ENCODE data around the gene AP5S1. TPM values are rescaled to one million over a fixed set of nuclear protein-coding genes. Genes with fewer than 3 reads are reported as not detected.

Gene AP5S1
- total RNA-seq, 6 experiments from 2014 or later = 17.7 to 21.7 (median 19.4) TPM

DNA sequence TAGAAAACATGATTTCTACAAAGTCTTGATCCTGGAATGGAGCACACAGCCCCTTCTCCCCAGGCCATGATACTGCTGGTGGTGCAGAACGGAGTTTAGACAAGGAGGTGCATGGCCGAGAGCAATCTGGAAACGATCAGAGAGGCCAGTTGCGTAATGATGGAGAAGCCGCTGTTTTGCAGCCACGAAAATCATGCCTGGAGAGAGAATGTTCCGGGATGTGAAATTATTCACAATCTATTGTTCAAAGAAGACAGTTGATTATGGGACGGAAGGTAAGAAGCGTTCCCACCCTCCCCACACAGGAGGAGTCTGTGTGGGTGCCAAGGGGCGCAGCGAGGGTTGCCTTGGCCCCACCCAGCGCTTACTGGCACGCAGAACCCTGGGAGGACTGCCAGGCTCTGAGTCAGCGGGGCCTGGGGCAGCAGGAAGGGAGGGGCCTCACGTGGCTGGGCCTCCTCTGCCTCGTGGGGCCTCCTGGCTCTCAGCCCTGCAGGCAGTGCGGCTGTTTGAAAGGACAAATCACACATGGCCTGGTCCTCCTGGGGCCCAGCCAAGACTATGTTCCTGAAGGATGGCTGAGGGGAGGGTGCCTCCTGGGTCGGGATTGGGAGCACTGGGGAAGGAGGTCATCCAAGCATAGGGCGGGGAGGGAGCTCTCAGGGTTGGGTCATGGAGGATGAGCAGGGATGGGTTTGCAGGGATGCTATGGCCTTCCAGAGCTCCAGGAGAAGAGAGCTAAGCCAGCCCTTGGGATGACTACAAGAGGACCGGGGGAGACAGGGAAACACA lies 8.7 kb upstream of the AP5S1 start:
- H3K4me3 Mint-ChIP-seq = peak overlapping the region; percentile 90
- peaks cover 7% of the 10 kb centered on the region; the same call in 1 of the 2 replicates for H3K27me3 Mint-ChIP-seq (ENCODE audit: insufficient read depth)
- peak overlapping the region; percentile 99 for H3K27ac Mint-ChIP-seq
- DNase-seq = peak; percentile 98
- peaks cover 55% of the 10 kb centered on the region for H3K4me1 Mint-ChIP-seq (ENCODE audit: low read depth)
- TF ChIP-seq, protein P1, sequence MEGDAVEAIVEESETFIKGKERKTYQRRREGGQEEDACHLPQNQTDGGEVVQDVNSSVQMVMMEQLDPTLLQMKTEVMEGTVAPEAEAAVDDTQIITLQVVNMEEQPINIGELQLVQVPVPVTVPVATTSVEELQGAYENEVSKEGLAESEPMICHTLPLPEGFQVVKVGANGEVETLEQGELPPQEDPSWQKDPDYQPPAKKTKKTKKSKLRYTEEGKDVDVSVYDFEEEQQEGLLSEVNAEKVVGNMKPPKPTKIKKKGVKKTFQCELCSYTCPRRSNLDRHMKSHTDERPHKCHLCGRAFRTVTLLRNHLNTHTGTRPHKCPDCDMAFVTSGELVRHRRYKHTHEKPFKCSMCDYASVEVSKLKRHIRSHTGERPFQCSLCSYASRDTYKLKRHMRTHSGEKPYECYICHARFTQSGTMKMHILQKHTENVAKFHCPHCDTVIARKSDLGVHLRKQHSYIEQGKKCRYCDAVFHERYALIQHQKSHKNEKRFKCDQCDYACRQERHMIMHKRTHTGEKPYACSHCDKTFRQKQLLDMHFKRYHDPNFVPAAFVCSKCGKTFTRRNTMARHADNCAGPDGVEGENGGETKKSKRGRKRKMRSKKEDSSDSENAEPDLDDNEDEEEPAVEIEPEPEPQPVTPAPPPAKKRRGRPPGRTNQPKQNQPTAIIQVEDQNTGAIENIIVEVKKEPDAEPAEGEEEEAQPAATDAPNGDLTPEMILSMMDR (IDR thresholded peaks at IDR 0.05) = no peak
- H3K9me3 Mint-ChIP-seq = 0 out of 2 replicates have a peak, but pooled peaks cover 4% of the 10 kb centered on the region
- peaks cover 10% of the 10 kb centered on the region; the same call in 1 of the 2 replicates for H3K36me3 Mint-ChIP-seq (ENCODE audit: low read depth)

- peaks cover 48% of the 10 kb centered on the region for H3K4me1 Mint-ChIP-seq (ENCODE audit: low read depth)
- H3K4me3 Mint-ChIP-seq = peak overlapping the region; percentile 90; the same call in 1 of the 2 replicates
Measured at GRCh38 chr20:3812259-3812681, 8.1 kb upstream of the AP5S1 start.

DNA sequence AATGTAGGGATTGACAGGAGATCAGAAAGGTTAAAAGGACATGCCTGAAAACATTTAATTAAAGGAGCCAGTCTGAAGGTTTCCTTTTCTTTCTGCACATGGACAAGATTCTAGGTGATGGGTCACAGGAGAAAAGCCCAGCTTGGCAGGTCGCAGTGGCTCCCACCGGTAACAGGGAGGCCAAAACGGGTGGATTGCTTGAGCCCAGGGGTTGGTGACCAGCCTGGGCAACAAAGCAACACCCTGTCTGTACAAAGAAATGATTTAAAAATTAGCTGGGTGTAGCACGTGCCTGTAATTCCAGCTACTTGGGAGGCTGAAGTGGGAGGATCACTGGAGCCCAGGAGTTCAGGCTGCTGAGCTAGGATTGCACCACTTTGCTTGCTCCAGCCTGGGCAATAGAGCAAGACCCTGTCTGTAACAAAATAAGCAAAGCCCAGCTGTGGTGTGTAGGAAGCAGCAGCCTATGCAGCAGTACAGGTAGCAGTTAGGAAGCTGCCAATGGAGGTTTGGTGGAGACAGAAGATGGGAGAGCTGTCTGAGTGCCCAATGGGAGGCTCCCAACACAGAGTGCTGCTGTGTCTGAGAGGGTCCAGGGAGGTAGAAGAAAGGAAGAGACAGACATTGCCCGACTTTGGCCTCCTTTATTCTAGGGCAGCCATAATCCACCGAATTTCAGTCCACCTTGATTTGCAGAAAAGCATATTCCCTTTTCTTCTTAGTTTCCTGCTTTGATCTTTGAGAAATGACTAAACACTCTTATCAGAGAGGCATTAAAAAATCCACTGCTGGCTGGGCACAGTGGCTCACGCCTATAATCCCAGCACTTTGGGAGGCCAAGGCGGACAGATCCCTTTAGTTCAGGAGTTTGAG lies 7.1 kb upstream of the AP5S1 start:
- peak overlapping the region; percentile 99 for H3K27ac Mint-ChIP-seq
- H3K9me3 Mint-ChIP-seq = 0 out of 2 replicates have a peak, but pooled peaks cover 2% of the 10 kb centered on the region
- H3K36me3 Mint-ChIP-seq (ENCODE audit: low read depth) = peaks cover 8% of the 10 kb centered on the region; the same call in 1 of the 2 replicates
- peaks cover 43% of the 10 kb centered on the region for H3K4me1 Mint-ChIP-seq (ENCODE audit: low read depth)
- H3K4me3 Mint-ChIP-seq = no peak overlapping the region
- H3K27me3 Mint-ChIP-seq (ENCODE audit: insufficient read depth) = peaks cover 5% of the 10 kb centered on the region; the same call in 1 of the 2 replicates
- TF ChIP-seq, protein P1 (IDR thresholded peaks at IDR 0.05) = no peak
- DNase-seq = no peak

More at GRCh38 chr20:3812259-3812681, 8.1 kb upstream of the AP5S1 start:
- Mint-ChIP-seq H3K9me3 (0 out of 2 replicates have a peak, but pooled peaks cover 4% of the 10 kb centered on the region), H3K27ac (peak overlapping the region; percentile 99), H3K27me3 (ENCODE audit: insufficient read depth) (peaks cover 7% of the 10 kb centered on the region; the same call in 1 of the 2 replicates), H3K36me3 (ENCODE audit: low read depth) (peaks cover 10% of the 10 kb centered on the region; the same call in 1 of the 2 replicates)
- TF ChIP-seq, protein P1 (IDR thresholded peaks at IDR 0.05) = no peak
- DNase-seq = no peak

GRCh38 chr20:3813848-3814581 lies 6.3 kb upstream of the AP5S1 start:
- Mint-ChIP-seq H3K4me1 (ENCODE audit: low read depth) (peaks cover 47% of the 10 kb centered on the region), H3K27ac (peak overlapping the region; percentile 99; the same call in 1 of the 2 replicates), H3K36me3 (ENCODE audit: low read depth) (peaks cover 4% of the 10 kb centered on the region; the same call in 1 of the 2 replicates), H3K27me3 (ENCODE audit: insufficient read depth) (peaks cover 4% of the 10 kb centered on the region; the same call in 1 of the 2 replicates), H3K9me3 (no peaks in the 10 kb centered on the region), H3K4me3 (no peak overlapping the region)
- DNase-seq = no peak
- TF ChIP-seq, protein P1 (IDR thresholded peaks at IDR 0.05) = no peak

All from HFFc6 (cell line).